ENCODE measurements around the gene DDX1. TPM values are rescaled to one million over a fixed set of nuclear protein-coding genes. Genes with fewer than 3 reads are reported as not detected.

The DDX1 gene
- total RNA-seq, 1 experiment from 2014 or later = 163 TPM

DNA sequence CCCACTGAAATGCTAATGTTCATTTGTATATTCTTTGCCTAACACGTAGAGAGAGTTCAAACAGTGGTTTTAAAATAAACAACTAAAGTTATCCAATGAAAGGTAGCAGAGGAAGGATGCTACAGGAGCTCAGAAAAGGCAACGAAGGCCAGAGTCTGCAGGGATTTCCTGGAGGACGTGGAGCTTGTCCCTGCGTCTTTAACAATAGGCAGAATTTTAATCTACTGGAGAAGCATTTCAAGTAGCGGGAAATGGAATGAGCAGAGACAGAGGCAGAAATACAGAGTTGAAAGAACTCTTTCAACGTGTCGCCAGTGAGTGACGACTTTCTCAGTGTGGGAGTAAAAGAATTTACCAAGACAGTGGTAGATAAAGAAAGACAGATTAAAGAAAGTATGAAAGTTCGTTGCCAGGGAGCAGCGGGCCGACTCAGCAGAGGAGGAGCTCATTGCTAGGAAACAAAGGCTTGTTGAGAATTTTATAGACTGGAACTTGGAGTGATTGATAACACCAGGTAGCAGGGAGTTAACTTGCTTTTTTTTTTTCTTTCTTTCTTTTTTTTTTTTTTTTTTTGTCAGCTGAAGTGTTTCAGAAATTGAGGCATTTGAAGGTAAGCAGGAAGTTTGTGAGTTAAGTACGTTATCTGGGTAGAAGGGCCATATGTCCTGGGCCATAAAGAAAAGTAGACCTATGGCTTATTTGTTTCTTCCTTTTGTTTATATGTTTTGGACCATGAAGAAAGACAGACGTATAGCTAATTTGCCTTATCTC lies 29.9 kb upstream of the DDX1 start:
- ChIA-PET CTCF (interaction anchor here (0.6 to 2.9 kb wide), 3 partner anchors 10 to 183 kb away, joined by 3 to 20 read pairs (median 4); no protein-coding TSS in a partner anchor), POLR2A (no interaction called here)
- Mint-ChIP-seq H3K4me1 (ENCODE audit: low read depth, unreplicated experiment) (peaks cover 12% of the 10 kb centered on the region), H3K27ac (ENCODE audit: unreplicated experiment) (peak overlapping the region; percentile 69), H3K4me3 (ENCODE audit: unreplicated experiment) (peak overlapping the region; percentile 79), H3K9me3 (ENCODE audit: unreplicated experiment) (no peaks in the 10 kb centered on the region), H3K36me3 (ENCODE audit: insufficient read depth, unreplicated experiment) (no peaks in the 10 kb centered on the region), H3K27me3 (ENCODE audit: insufficient read depth, unreplicated experiment) (no peaks in the 10 kb centered on the region)
- no peak for TF ChIP-seq CTCF (IDR thresholded peaks at IDR 0.05; ENCODE audit: insufficient read depth in 1 of 2, low read depth in 1 of 2, low read length in 1 of 2, severe bottlenecking in 1 of 2, unreplicated experiment in 1 of 2)
- DNase-seq = peak in 1 of 2 experiments; percentile 24
- no TSS peak for BruUV-seq (replicated peaks)
- H3K4me1 ChIP-seq = peaks cover 3% of the 10 kb centered on the region; the same call in 1 of the 2 replicates
- no peaks in the 10 kb centered on the region for H3K27me3 ChIP-seq (replicated peaks; ENCODE audit: control insufficient read depth, insufficient read depth, low read length)
- no peaks in the 10 kb centered on the region for H3K9me3 ChIP-seq
- intact Hi-C loops (cut with micrococcal nuclease; ENCODE audit: unreplicated experiment) = loop anchor here (1.0 kb wide), 1 partner anchor 30 kb away; the partner anchor contains the start of gene DDX1
- peak overlapping the region; percentile 91 for H3K4me3 ChIP-seq (ENCODE audit: low read depth, low read length)
- no peaks in the 10 kb centered on the region for H3K36me3 ChIP-seq (ENCODE audit: control insufficient read depth, insufficient read depth, low read length)

- H3K36me3 Mint-ChIP-seq (ENCODE audit: insufficient read depth, unreplicated experiment) = no peaks in the 10 kb centered on the region
- peaks cover 12% of the 10 kb centered on the region for H3K4me1 Mint-ChIP-seq (ENCODE audit: low read depth, unreplicated experiment)
- Histone ChIP-seq H3K27me3 (replicated peaks; ENCODE audit: control insufficient read depth, insufficient read depth, low read length) (no peaks in the 10 kb centered on the region), H3K9me3 (no peaks in the 10 kb centered on the region), H3K4me1 (no peaks in the 10 kb centered on the region), H3K4me3 (ENCODE audit: low read depth, low read length) (peak overlapping the region; percentile 91), H3K36me3 (ENCODE audit: control insufficient read depth, insufficient read depth, low read length) (no peaks in the 10 kb centered on the region)
- CTCF ChIA-PET = interaction anchor here (0.7 to 2.9 kb wide), 2 partner anchors 10 to 15 kb away, joined by 3 to 20 read pairs; no protein-coding TSS in a partner anchor
- intact Hi-C loops (cut with micrococcal nuclease; ENCODE audit: unreplicated experiment) = no loop called here
- TF ChIP-seq CTCF (IDR thresholded peaks at IDR 0.05; ENCODE audit: insufficient read depth in 1 of 2, low read depth in 1 of 2, low read length in 1 of 2, severe bottlenecking in 1 of 2, unreplicated experiment in 1 of 2) = no peak
- no TSS peak for BruUV-seq (replicated peaks)
- peak overlapping the region; percentile 79 for H3K4me3 Mint-ChIP-seq (ENCODE audit: unreplicated experiment)
- POLR2A ChIA-PET = no interaction called here
- H3K9me3 Mint-ChIP-seq (ENCODE audit: unreplicated experiment) = no peaks in the 10 kb centered on the region
- no peak overlapping the region for H3K27ac Mint-ChIP-seq (ENCODE audit: unreplicated experiment)
- H3K27me3 Mint-ChIP-seq (ENCODE audit: insufficient read depth, unreplicated experiment) = no peaks in the 10 kb centered on the region
- DNase-seq = no peak
These were observed 29.2 kb upstream of the DDX1 start for GRCh38 chr2:15562354-15563031.

GRCh38 chr2:15563227-15564100 lies 28.2 kb upstream of the DDX1 start:
- Mint-ChIP-seq H3K4me1 (ENCODE audit: low read depth, unreplicated experiment) (peaks cover 12% of the 10 kb centered on the region), H3K4me3 (ENCODE audit: unreplicated experiment) (no peak overlapping the region), H3K36me3 (ENCODE audit: insufficient read depth, unreplicated experiment) (no peaks in the 10 kb centered on the region), H3K9me3 (ENCODE audit: unreplicated experiment) (no peaks in the 10 kb centered on the region), H3K27me3 (ENCODE audit: insufficient read depth, unreplicated experiment) (no peaks in the 10 kb centered on the region), H3K27ac (ENCODE audit: unreplicated experiment) (no peak overlapping the region)
- H3K27me3 ChIP-seq (replicated peaks; ENCODE audit: control insufficient read depth, insufficient read depth, low read length) = no peaks in the 10 kb centered on the region
- intact Hi-C loops (cut with micrococcal nuclease; ENCODE audit: unreplicated experiment) = no loop called here
- ChIA-PET POLR2A (no interaction called here), CTCF (no interaction called here)
- no peaks in the 10 kb centered on the region for H3K4me1 ChIP-seq
- no peak overlapping the region for H3K4me3 ChIP-seq (ENCODE audit: low read depth, low read length)
- no peaks in the 10 kb centered on the region for H3K36me3 ChIP-seq (ENCODE audit: control insufficient read depth, insufficient read depth, low read length)
- no peak for DNase-seq
- no peak for TF ChIP-seq CTCF (IDR thresholded peaks at IDR 0.05; ENCODE audit: insufficient read depth in 1 of 2, low read depth in 1 of 2, low read length in 1 of 2, severe bottlenecking in 1 of 2, unreplicated experiment in 1 of 2)
- H3K9me3 ChIP-seq = no peaks in the 10 kb centered on the region
- BruUV-seq (replicated peaks) = no TSS peak

Data from Caco-2 (cell line).